A549 (cell line): ENCODE results near the gene CX3CL1. TPM values are rescaled to one million over a fixed set of nuclear protein-coding genes. Genes with fewer than 3 reads are reported as not detected.

Experiments
- ATAC-seq, 2 experiments: fragments of 200-7000 bp in 1 of 2; fragments of >200 bp in 1 of 2; cut with Nextera tagmentation in 1 of 2; cut with Tn5 transposase in 1 of 2; 3 replicates each; pipeline versions ENCODE4 v1.8.0 to v1.9.1; 2018 to 2020; ENCODE audit warnings: mild to moderate bottlenecking in 1 of 2, moderate library complexity in 1 of 2
- CTCF ChIA-PET: fragments of 300-600 bp; sonication (Branson Sonifier 250); formaldehyde crosslinking; extraction: SDS; loops from one replicate; lab custom pipeline; 2021; ENCODE audit warnings: antibody characterized with exemption, inconsistent platforms; lab: Yijun Ruan, JAX
- POLR2A ChIA-PET: fragments of 350-600 bp; formaldehyde crosslinking; extraction: SDS; loops from one replicate; lab custom pipeline; 2021; ENCODE audit warnings: antibody characterized with exemption, inconsistent platforms; lab: Yijun Ruan, JAX
- DNase-seq, 2 experiments: peaks; one replicate each; pipeline versions ENCODE4 v3.0.0 to v3.0.0-alpha.2; 2011 to 2016; ENCODE audit warnings: low read depth in 1 of 2, low spot score in 1 of 2
- FAIRE-seq: peaks from 2 replicates; lab custom pipeline; 2011; peaks lifted over from hg19 to GRCh38; lab: Jason Lieb, UNC
- H3K27ac ChIP-seq, 2 experiments: fragments of >200 bp; sonication (Bioruptor Twin); formaldehyde crosslinking; 3 replicates each; pipeline ENCODE4 v1.5.1; 2016 to 2017
- H3K4me1 ChIP-seq: fragments of >200 bp; sonication (Bioruptor Twin); formaldehyde crosslinking; 3 replicates; pipeline ENCODE4 v1.6.1; 2016
- H3K4me2 ChIP-seq: fragments of >200 bp; sonication (Bioruptor Twin); formaldehyde crosslinking; 3 replicates; pipeline ENCODE4 v1.6.1; 2016
- H3K4me3 ChIP-seq: fragments of >200 bp; sonication (Bioruptor Twin); formaldehyde crosslinking; 3 replicates; pipeline ENCODE4 v1.5.1; 2016
- H3K9me3 ChIP-seq: fragments of >200 bp; sonication (Bioruptor Twin); formaldehyde crosslinking; 3 replicates; pipeline ENCODE4 v1.6.1; 2016
- CHD4 ChIP-seq: fragments of 200-600 bp; sonication (generic); IDR thresholded peaks from 2 replicates; pipeline ENCODE4 v1.6.1; 2016; ENCODE audit warnings: antibody characterized with exemption, mild to moderate bottlenecking, borderline replicate concordance
- EHMT2 ChIP-seq: fragments of 200-600 bp; sonication (generic); IDR thresholded peaks from 2 replicates; pipeline ENCODE4 v1.6.1; 2016; ENCODE audit warnings: antibody characterized with exemption, low read depth, mild to moderate bottlenecking, moderate library complexity
- FOSB ChIP-seq: fragments of 250-450 bp; sonication (Bioruptor Pico); IDR thresholded peaks from 2 replicates; pipeline ENCODE4 v1.5.0; 2020; ENCODE audit warnings: mild to moderate bottlenecking, moderate library complexity
- GATA3 ChIP-seq: IDR thresholded peaks from 2 replicates; pipeline ENCODE4 v1.6.1; 2012; ENCODE audit warnings: borderline replicate concordance
- HMGXB4 ChIP-seq: fragments of 250-450 bp; sonication (Bioruptor Pico); IDR thresholded peaks from 2 replicates; pipeline ENCODE4 v1.5.0; 2021; ENCODE audit warnings: mild to moderate bottlenecking, moderate library complexity, borderline replicate concordance
- HOXB5 ChIP-seq: fragments of 250-450 bp; sonication (Bioruptor Pico); IDR thresholded peaks from 2 replicates; pipeline ENCODE4 v1.5.0; 2020; ENCODE audit warnings: mild to moderate bottlenecking, moderate library complexity
- JUN ChIP-seq, 2 experiments: fragments of >200 bp; sonication (Bioruptor Twin); formaldehyde crosslinking; IDR thresholded peaks; 2 replicates in 1 of 2; 3 replicates in 1 of 2; pipeline ENCODE4 v1.6.1; 2016 to 2017
- KDM1A ChIP-seq: fragments of 200-600 bp; sonication (generic); IDR thresholded peaks from 2 replicates; pipeline ENCODE4 v1.6.1; 2016; ENCODE audit warnings: low read depth, mild to moderate bottlenecking
- NFE2L2 ChIP-seq: fragments of 150-350 bp; conservative IDR thresholded peaks from 2 replicates; pipeline ENCODE4 v1.6.1; 2014; ENCODE audit warnings: low read length
- RNF2 ChIP-seq: fragments of 200-600 bp; sonication (generic); IDR thresholded peaks from 2 replicates; pipeline ENCODE4 v1.6.1; 2016; ENCODE audit warnings: low read depth, mild to moderate bottlenecking, antibody characterized with exemption, moderate library complexity, borderline replicate concordance
- SREBF2 ChIP-seq: fragments of 450-650 bp; IDR thresholded peaks from 2 replicates; pipeline ENCODE4 v1.6.1; 2014; ENCODE audit warnings: mild to moderate bottlenecking, moderate library complexity
- ZNF302 ChIP-seq: fragments of 250-450 bp; sonication (Bioruptor Pico); IDR thresholded peaks from 2 replicates; pipeline ENCODE4 v1.9.0; 2021; ENCODE audit warnings: inconsistent platforms, mild to moderate bottlenecking, moderate library complexity
- ZSCAN20 ChIP-seq: fragments of 250-450 bp; sonication (Bioruptor Pico); IDR thresholded peaks from 2 replicates; pipeline ENCODE4 v1.8.0; 2022; ENCODE audit warnings: mild to moderate bottlenecking, moderate library complexity
- WGBS: methylation state at CpG from one replicate; pipeline ENCODE4 v1.1.6; 2017; ENCODE audit errors: missing lambda C conversion rate; 5-methylcytosine and 5-hydroxymethylcytosine counted together
- polyA plus RNA-seq, 4 experiments: library from polyadenylated mRNA; depleted of rRNA in 3 of 4; stranded (reverse); fragments of >200 nt; fragmentation: RNase III in 1 of 4; extraction: RNeasy Plus Mini Kit Qiagen cat#74134 plus additional on column Dnase treatment in 1 of 4; gene quantifications; 2 replicates in 3 of 4; 3 replicates in 1 of 4; pipeline ENCODE4 v1.2.3, GENCODE V29; 2011 to 2017

CX3CL1 gene
- polyA plus RNA-seq, 2 of the 4 experiments (the other 2 are of a cell fraction) = 0.08 to 0.10 TPM

- no peak for TF ChIP-seq HOXB5 (CRISPR knock-in tag)
- no peak for TF ChIP-seq KDM1A
- TF ChIP-seq JUN (IDR thresholded peaks at IDR 0.05) = no peak
These were observed 12.2 kb downstream of the CX3CL1 start (continued) for GRCh38 chr16:57384248-57385070.

- TF ChIP-seq FOSB (no peak), SREBF2 (no peak), CHD4 (no peak), RNF2 (no peak), EHMT2 (no peak), NFE2L2 (no peak), GATA3 (no peak)
- TF ChIP-seq, all 56 proteins: peak for 0
- FAIRE-seq (no peak), ATAC-seq (no peak), DNase-seq (no peak)
- no peak overlapping the region for H3K4me2 ChIP-seq
- ChIA-PET POLR2A (no interaction called here), CTCF (interaction anchor here (0.9 to 1.9 kb wide), 3 partner anchors 10 to 134 kb away, joined by 3 to 6 read pairs (median 5); no protein-coding TSS in a partner anchor)
- no peak overlapping the region for H3K4me3 ChIP-seq
- 65% methylated on average over 5 of the region's 5 CpGs for WGBS
- peaks cover 34% of the 10 kb centered on the region for H3K4me1 ChIP-seq
- H3K27ac ChIP-seq = no peak overlapping the region
- no peaks in the 10 kb centered on the region for H3K9me3 ChIP-seq
These were observed 12.8 kb downstream of the CX3CL1 start for GRCh38 chr16:57385083-57385482.

- peaks cover 24% of the 10 kb centered on the region for H3K4me1 ChIP-seq
- no peak for ATAC-seq
- ChIA-PET CTCF (interaction anchor here (0.8 to 1.9 kb wide), 8 partner anchors 9 to 133 kb away, joined by 3 to 6 read pairs (median 4); no protein-coding TSS in a partner anchor), POLR2A (no interaction called here)
- DNase-seq = no peak
- H3K27ac ChIP-seq = no peak overlapping the region
- H3K4me3 ChIP-seq = no peak overlapping the region
- no peak for TF ChIP-seq ZSCAN20 (CRISPR knock-in tag)
- no peaks in the 10 kb centered on the region for H3K9me3 ChIP-seq
- no peak for FAIRE-seq
- 93% methylated on average over 5 of the region's 5 CpGs for WGBS
- no peak overlapping the region for H3K4me2 ChIP-seq
These were observed 14.2 kb downstream of the CX3CL1 start for GRCh38 chr16:57386381-57386951.

- CTCF ChIA-PET = interaction anchor here (0.9 to 1.5 kb wide), 4 partner anchors 9 to 68 kb away, joined by 3 to 4 read pairs (median 4); no protein-coding TSS in a partner anchor
- peak in 1 of 2 experiments; percentile 40; a peak in 2 of 6 replicates for ATAC-seq
- Histone ChIP-seq H3K27ac (peak overlapping the region; percentile 53 to 65; a peak in 4 of 6 replicates), H3K4me3 (no peak overlapping the region), H3K4me2 (peak overlapping the region; percentile 45), H3K4me1 (peaks cover 24% of the 10 kb centered on the region), H3K9me3 (no peaks in the 10 kb centered on the region)
- DNase-seq = no peak
- no peak for TF ChIP-seq ZNF302 (CRISPR knock-in tag)
- TF ChIP-seq HMGXB4 (CRISPR knock-in tag) = no peak
- POLR2A ChIA-PET = no interaction called here
- WGBS = 49% methylated on average over 3 of the region's 3 CpGs
- no peak for FAIRE-seq
These were observed 15.5 kb downstream of the CX3CL1 start for GRCh38 chr16:57387598-57388354.
